ENCODE data around the gene SHISAL2B. TPM values are rescaled to one million over a fixed set of nuclear protein-coding genes. Genes with fewer than 3 reads are reported as not detected.

Gene SHISAL2B
- not detected in 2 replicates for total RNA-seq

GRCh38 chr5:64690417-64691151 lies at the start of gene SHISAL2B:
Gene SHISAL2B, plus strand, starts transcription at chr5:64690503. Its CDS starts 121 bp downstream, at chr5:64690624.

Other genes starting within 250 kb of the SHISAL2B start
- 0.19 and 0.85 TPM in 2 replicates for gene RGS7BP, start 184.5 kb upstream of the SHISAL2B start, total RNA-seq
- 10.7 and 11.7 TPM in 2 replicates for gene SREK1IP1, start 78.2 kb downstream of the SHISAL2B start, total RNA-seq
- 13.0 and 20.9 TPM in 2 replicates for gene CWC27, start 78.4 kb downstream of the SHISAL2B start, total RNA-seq

Data from regular cardiac myocyte (primary cell).